IMR-90 (cell line): ENCODE results near the gene DNMT3B. TPM values are rescaled to one million over a fixed set of nuclear protein-coding genes. Genes with fewer than 3 reads are reported as not detected.

Experiments
- ATAC-seq: fragments of 200-7000 bp; cut with Tn5 transposase; 2 replicates; pipeline ENCODE4 v1.9.1; 2020; ENCODE audit warnings: low read depth, mild to moderate bottlenecking, moderate library complexity
- BruUV-seq: library from RNA; stranded (reverse); fragments of 400-500 nt; replicated peaks from 2 replicates; lab custom pipeline; 2021; lab: Mats Ljungman, UMichigan
- CTCF ChIA-PET: fragments of 300-600 bp; formaldehyde crosslinking; extraction: SDS; loops from one replicate; lab custom pipeline; 2021; ENCODE audit warnings: antibody characterized with exemption; lab: Yijun Ruan, JAX
- POLR2A ChIA-PET: fragments of 300-600 bp; sonication (Branson Sonifier 250); formaldehyde crosslinking; loops from one replicate; lab custom pipeline; 2022; ENCODE audit warnings: antibody characterized with exemption; ENCODE audit not compliant: unreplicated experiment; lab: Charles Lee
- DNase-seq: peaks from one replicate; pipeline ENCODE4 v3.0.0; 2013
- H2AFZ ChIP-seq: replicated peaks from 2 replicates; pipeline ENCODE3; 2013; ENCODE audit warnings: low read length, mild to moderate bottlenecking; ENCODE audit not compliant: poor library complexity
- H2AK5ac ChIP-seq: 2 replicates; pipeline ENCODE4 v1.6.1; 2013; ENCODE audit warnings: low read depth, low read length, inconsistent platforms
- H2AK9ac ChIP-seq: replicated peaks from 2 replicates; pipeline ENCODE3; 2013; ENCODE audit warnings: mild to moderate bottlenecking, low read depth, low read length, moderate library complexity; ENCODE audit not compliant: poor library complexity
- H2BK120ac ChIP-seq: 2 replicates; pipeline ENCODE4 v1.6.1; 2013; ENCODE audit warnings: low read depth, low read length, inconsistent platforms
- H2BK15ac ChIP-seq: 3 replicates; pipeline ENCODE4 v1.6.1; 2013; ENCODE audit warnings: low read depth, low read length, inconsistent platforms
- H2BK20ac ChIP-seq: 2 replicates; pipeline ENCODE4 v1.6.1; 2013; ENCODE audit warnings: low read depth, mild to moderate bottlenecking, inconsistent platforms, low read length, moderate library complexity
- H2BK5ac ChIP-seq: 2 replicates; pipeline ENCODE4 v1.6.1; 2013; ENCODE audit warnings: mild to moderate bottlenecking, low read depth, low read length, inconsistent platforms; ENCODE audit not compliant: poor library complexity, severe bottlenecking
- H3K14ac ChIP-seq: replicated peaks from 2 replicates; pipeline ENCODE4 v1.6.1; 2013; ENCODE audit warnings: low read depth, low read length, inconsistent platforms
- H3K18ac ChIP-seq: 2 replicates; pipeline ENCODE4 v1.6.1; 2013; ENCODE audit warnings: low read depth, low read length, control low read depth
- H3K23ac ChIP-seq: 2 replicates; pipeline ENCODE4 v1.6.1; 2013; ENCODE audit warnings: low read depth, low read length, inconsistent platforms
- H3K27ac ChIP-seq: 2 replicates; pipeline ENCODE4 v1.5.1; 2013; ENCODE audit warnings: mild to moderate bottlenecking, control low read depth, low read length; ENCODE audit not compliant: insufficient read depth
- H3K27me3 ChIP-seq: 2 replicates; pipeline ENCODE4 v1.6.1; 2013; ENCODE audit warnings: low read length; ENCODE audit not compliant: control insufficient read depth, insufficient read depth
- H3K36me3 ChIP-seq: 2 replicates; pipeline ENCODE4 v1.6.1; 2013; ENCODE audit warnings: low read length, mixed read lengths; ENCODE audit not compliant: control insufficient read depth, insufficient read depth
- H3K4ac ChIP-seq: 2 replicates; pipeline ENCODE4 v1.6.1; 2013; ENCODE audit warnings: low read depth, low read length, inconsistent platforms
- H3K4me1 ChIP-seq: 2 replicates; pipeline ENCODE4 v1.6.1; 2013; ENCODE audit warnings: low read length, mixed read lengths; ENCODE audit not compliant: control insufficient read depth, insufficient read depth
- H3K4me2 ChIP-seq: 2 replicates; pipeline ENCODE4 v1.6.1; 2013; ENCODE audit warnings: low read depth, mild to moderate bottlenecking, control low read depth, low read length, moderate library complexity
- H3K4me3 ChIP-seq: 2 replicates; pipeline ENCODE4 v1.5.1; 2013; ENCODE audit warnings: low read depth, mild to moderate bottlenecking, control low read depth, low read length, moderate library complexity; ENCODE audit not compliant: insufficient read depth
- H3K56ac ChIP-seq: 2 replicates; pipeline ENCODE4 v1.6.1; 2013; ENCODE audit warnings: low read length, inconsistent platforms; ENCODE audit not compliant: insufficient read depth; ENCODE audit errors: extremely low read depth
- H3K79me1 ChIP-seq, 2 experiments: 2 replicates each; pipeline ENCODE4 v1.6.1; 2013; ENCODE audit warnings: low read length in 2 of 2, inconsistent platforms in 1 of 2, low read depth in 1 of 2
- H3K9ac ChIP-seq: 2 replicates; pipeline ENCODE4 v1.6.1; 2013; ENCODE audit warnings: low read depth, low read length, control low read depth
- H3K9me1 ChIP-seq: 2 replicates; pipeline ENCODE4 v1.6.1; 2013; ENCODE audit warnings: low read length, inconsistent platforms; ENCODE audit not compliant: insufficient read depth
- H3K9me3 ChIP-seq: 2 replicates; pipeline ENCODE4 v1.6.1; 2013; ENCODE audit warnings: low read length; ENCODE audit not compliant: control insufficient read depth, insufficient read depth
- H4K20me1 ChIP-seq: 2 replicates; pipeline ENCODE4 v1.6.1; 2013; ENCODE audit warnings: low read length, inconsistent platforms; ENCODE audit not compliant: insufficient read depth
- H4K5ac ChIP-seq: 2 replicates; pipeline ENCODE4 v1.6.1; 2013; ENCODE audit warnings: mild to moderate bottlenecking, low read depth, low read length, control low read depth
- H4K8ac ChIP-seq, 2 experiments: 2 replicates each; pipeline ENCODE4 v1.6.1; 2013; ENCODE audit warnings: low read depth in 2 of 2, low read length in 2 of 2, control low read depth in 1 of 2, inconsistent platforms in 1 of 2
- H4K91ac ChIP-seq: 2 replicates; pipeline ENCODE4 v1.6.1; 2013; ENCODE audit warnings: low read depth, low read length, inconsistent platforms; ENCODE audit not compliant: insufficient read depth
- BHLHE40 ChIP-seq: fragments of 150-350 bp; IDR thresholded peaks from 2 replicates; pipeline ENCODE4 v1.6.1; 2016; ENCODE audit warnings: mild to moderate bottlenecking, low read depth, low read length
- CEBPB ChIP-seq: IDR thresholded peaks from 2 replicates; pipeline ENCODE4 v1.6.1; 2012; ENCODE audit warnings: low read depth, low read length, improper control_type of control experiment
- CHD1 ChIP-seq: IDR thresholded peaks from 2 replicates; pipeline ENCODE4 v1.6.1; 2012; ENCODE audit warnings: low read depth, low read length, improper control_type of control experiment
- FOS ChIP-seq: fragments of 150-350 bp; IDR thresholded peaks from 2 replicates; pipeline ENCODE4 v1.6.1; 2016; ENCODE audit warnings: low read depth, low read length
- MAFK ChIP-seq: IDR thresholded peaks from 2 replicates; pipeline ENCODE4 v1.6.1; 2012; ENCODE audit warnings: low read depth, low read length, improper control_type of control experiment
- MAZ ChIP-seq: IDR thresholded peaks from 2 replicates; pipeline ENCODE4 v1.6.1; 2012; ENCODE audit warnings: low read depth, mild to moderate bottlenecking, low read length, improper control_type of control experiment, moderate library complexity, borderline replicate concordance
- MXI1 ChIP-seq: IDR thresholded peaks from 2 replicates; pipeline ENCODE4 v1.6.1; 2012; ENCODE audit warnings: low read depth, mild to moderate bottlenecking, low read length, moderate library complexity, borderline replicate concordance
- NFE2L2 ChIP-seq: fragments of 150-350 bp; IDR thresholded peaks from 2 replicates; pipeline ENCODE4 v1.6.1; 2016; ENCODE audit warnings: low read depth, mild to moderate bottlenecking, low read length
- POLR2A ChIP-seq: IDR thresholded peaks from 2 replicates; pipeline ENCODE4 v1.6.1; 2012; ENCODE audit warnings: mild to moderate bottlenecking, low read depth, low read length
- RAD21 ChIP-seq: IDR thresholded peaks from 2 replicates; pipeline ENCODE4 v1.6.1; 2012; ENCODE audit warnings: low read length, improper control_type of control experiment
- RCOR1 ChIP-seq: IDR thresholded peaks from 2 replicates; pipeline ENCODE4 v1.6.1; 2012; ENCODE audit warnings: mild to moderate bottlenecking, low read length, improper control_type of control experiment; ENCODE audit not compliant: insufficient replicate concordance
- RFX5 ChIP-seq: IDR thresholded peaks from 2 replicates; pipeline ENCODE4 v1.8.0; 2012; ENCODE audit warnings: low read depth, mild to moderate bottlenecking, low read length, moderate library complexity
- SMC3 ChIP-seq: fragments of 150-350 bp; IDR thresholded peaks from 2 replicates; pipeline ENCODE4 v1.6.1; 2016; ENCODE audit warnings: low read depth, mild to moderate bottlenecking, antibody characterized with exemption, low read length, moderate library complexity
- USF2 ChIP-seq: fragments of 150-350 bp; IDR thresholded peaks from 2 replicates; pipeline ENCODE4 v1.6.1; 2017; ENCODE audit warnings: mild to moderate bottlenecking, antibody characterized with exemption, low read length, low read depth
- WGBS, 2 experiments: methylation state at CpG; one replicate each; pipeline versions ENCODE4 v1.1.5 to v1.1.7; 2013; ENCODE audit warnings: missing lambda C conversion rate in 2 of 2; ENCODE audit not compliant: insufficient read length in 1 of 2; ENCODE audit errors: extremely low coverage in 2 of 2; 5-methylcytosine and 5-hydroxymethylcytosine counted together
- dilution Hi-C: fragments of 300-500 bp; cut with HindIII; formaldehyde crosslinking; loops from one replicate; pipeline ENCODE4 v1.14.3; 2018; ENCODE audit warnings: low sequenced_read_pairs; ENCODE audit not compliant: unreplicated experiment
- in situ Hi-C: fragments of 300-500 bp; cut with MboI; formaldehyde crosslinking; loops from 3 replicates; pipeline ENCODE4 v1.14.3; 2019; ENCODE audit warnings: low sequenced_read_pairs, inconsistent platforms, mixed read lengths
- intact Hi-C: fragments of 100-400 bp; cut with micrococcal nuclease; formaldehyde crosslinking; loops from 2 replicates; pipeline ENCODE4 v1.10.0; 2022
- polyA plus RNA-seq, 3 experiments: library from polyadenylated mRNA; depleted of rRNA; stranded (reverse); fragments of >200 nt; gene quantifications; 2 replicates each; pipeline ENCODE4 v1.2.3, GENCODE V29; 2012; ENCODE audit warnings: low replicate concordance in 1 of 3
- total RNA-seq: library from RNA; depleted of rRNA; stranded (reverse); fragments of >200 nt; gene quantifications from 2 replicates; pipeline ENCODE4 v1.2.3, GENCODE V29; 2012
- TF ChIP-seq, protein P1 (sequence below): fragments of 150-350 bp; IDR thresholded peaks from 2 replicates; pipeline ENCODE4 v1.6.1; 2016; ENCODE audit warnings: low read depth, mild to moderate bottlenecking, low read length, moderate library complexity, borderline replicate concordance

The DNMT3B gene
- total and polyA plus RNA-seq, 2 of the 4 experiments (the other 2 are of a cell fraction): 1.3 to 1.9 TPM

DNA sequence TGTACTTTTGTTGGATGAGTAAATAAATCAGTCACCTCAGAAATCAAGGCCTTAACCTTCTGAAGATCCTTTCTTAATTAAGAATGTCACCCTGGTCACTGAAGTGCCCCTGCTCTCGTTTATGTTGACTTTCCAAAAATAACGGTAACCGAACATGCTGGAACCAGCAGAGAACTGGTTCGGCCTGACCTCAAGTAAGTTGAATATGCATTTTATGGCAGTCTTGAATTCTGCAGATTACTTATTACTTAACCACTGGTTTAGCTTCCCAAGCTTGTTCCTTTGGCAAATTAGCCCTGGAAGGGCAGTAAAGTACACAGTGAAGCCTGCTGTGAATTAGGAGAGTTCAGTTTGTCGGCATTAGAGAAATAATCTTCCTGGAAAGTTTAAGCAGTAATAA, 69.8 kb downstream of the DNMT3B start:
- peaks cover 76% of the 10 kb centered on the region for H4K20me1 ChIP-seq
- H3K14ac ChIP-seq: no peak overlapping the region
- no peak overlapping the region for H3K4me3 ChIP-seq
- peaks cover 15% of the 10 kb centered on the region for H3K4me1 ChIP-seq
- H3K18ac ChIP-seq: no peak overlapping the region
- DNase-seq (no peak), ATAC-seq (no peak)
- no peak overlapping the region for H3K4ac ChIP-seq
- BruUV-seq: no TSS peak
- H4K91ac ChIP-seq: no peak overlapping the region
- H3K27ac ChIP-seq: no peak overlapping the region
- in situ Hi-C loops (no loop called here), dilution Hi-C loops (no loop called here), intact Hi-C loops (loop anchor here (1.0 kb wide), 1 partner anchor 7 kb away; no protein-coding TSS in a partner anchor)
- no peak overlapping the region for H2AK5ac ChIP-seq
- H2BK20ac ChIP-seq: no peak overlapping the region
- no peak overlapping the region for H2BK15ac ChIP-seq
- no peak overlapping the region for H2BK120ac ChIP-seq
- no peak overlapping the region for H4K8ac ChIP-seq
- H3K36me3 ChIP-seq: peaks cover 37% of the 10 kb centered on the region
- ChIA-PET POLR2A (no interaction called here), CTCF (no interaction called here)
- TF ChIP-seq MAFK (no peak), MAZ (no peak), POLR2A (no peak), FOS (no peak), RFX5 (no peak), RAD21 (no peak), RCOR1 (no peak), CEBPB (no peak), MXI1 (no peak), USF2 (no peak), BHLHE40 (no peak), SMC3 (no peak), NFE2L2 (no peak), CHD1 (no peak)
- TF ChIP-seq, protein P1, sequence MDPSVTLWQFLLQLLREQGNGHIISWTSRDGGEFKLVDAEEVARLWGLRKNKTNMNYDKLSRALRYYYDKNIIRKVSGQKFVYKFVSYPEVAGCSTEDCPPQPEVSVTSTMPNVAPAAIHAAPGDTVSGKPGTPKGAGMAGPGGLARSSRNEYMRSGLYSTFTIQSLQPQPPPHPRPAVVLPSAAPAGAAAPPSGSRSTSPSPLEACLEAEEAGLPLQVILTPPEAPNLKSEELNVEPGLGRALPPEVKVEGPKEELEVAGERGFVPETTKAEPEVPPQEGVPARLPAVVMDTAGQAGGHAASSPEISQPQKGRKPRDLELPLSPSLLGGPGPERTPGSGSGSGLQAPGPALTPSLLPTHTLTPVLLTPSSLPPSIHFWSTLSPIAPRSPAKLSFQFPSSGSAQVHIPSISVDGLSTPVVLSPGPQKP: no peak
- peaks cover 19 to 69% of the 10 kb centered on the region in 2 experiments for H3K79me1 ChIP-seq
- H3K4me2 ChIP-seq: no peak overlapping the region
- WGBS, 2 experiments: no CpG with 5 or more reads among the region's 5 CpGs
- no peak overlapping the region for H2AFZ ChIP-seq
- H3K9me3 ChIP-seq: no peaks in the 10 kb centered on the region
- H4K5ac ChIP-seq: no peak overlapping the region
- H3K9ac ChIP-seq: no peak overlapping the region
- H3K9me1 ChIP-seq: peaks cover 3% of the 10 kb centered on the region; the same call in 1 of the 2 replicates
- no peak overlapping the region for H3K56ac ChIP-seq
- no peak overlapping the region for H2AK9ac ChIP-seq
- H2BK5ac ChIP-seq: no peak overlapping the region
- H3K27me3 ChIP-seq: no peaks in the 10 kb centered on the region
- no peak overlapping the region for H3K23ac ChIP-seq
